Stimulated activated naive CD8-positive, alpha-beta T cell treated with anti-CD3 and anti-CD28 coated beads, Interleukin-15, amount 100 ng/mL, for 72 hours (primary cell): ENCODE results near the gene RAB7A.

Experiments used
- ATAC-seq: fragments of 150-1000 bp; cut with Tn5 transposase; 2 replicates; pipeline ENCODE4 v1.10.0; 2021; ENCODE audit warnings: mild to moderate bottlenecking, moderate library complexity
- DNase-seq, 2 donors: peaks; one replicate each; pipeline ENCODE4 v3.0.0; 2021 to 2022
- H3K27ac Mint-ChIP-seq, 2 donors: one replicate each; pipeline ENCODE4 v1.8.0; 2022; ENCODE audit warnings: mild to moderate bottlenecking in 2 of 2, mixed read lengths in 2 of 2, moderate library complexity in 2 of 2
- H3K27me3 Mint-ChIP-seq: one replicate; pipeline ENCODE4 v1.8.0; 2022; ENCODE audit warnings: mixed read lengths
- H3K4me1 Mint-ChIP-seq: one replicate; pipeline ENCODE4 v1.8.0; 2022; ENCODE audit warnings: mild to moderate bottlenecking, mixed read lengths
- H3K4me3 Mint-ChIP-seq, 2 donors: one replicate each; pipeline ENCODE4 v1.8.0; 2022; ENCODE audit warnings: mild to moderate bottlenecking in 2 of 2, mixed read lengths in 2 of 2, moderate library complexity in 1 of 2
- H3K9me3 Mint-ChIP-seq, 2 donors: one replicate each; pipeline ENCODE4 v1.8.0; 2022; ENCODE audit warnings: mixed read lengths in 2 of 2

RAB7A gene

DNA sequence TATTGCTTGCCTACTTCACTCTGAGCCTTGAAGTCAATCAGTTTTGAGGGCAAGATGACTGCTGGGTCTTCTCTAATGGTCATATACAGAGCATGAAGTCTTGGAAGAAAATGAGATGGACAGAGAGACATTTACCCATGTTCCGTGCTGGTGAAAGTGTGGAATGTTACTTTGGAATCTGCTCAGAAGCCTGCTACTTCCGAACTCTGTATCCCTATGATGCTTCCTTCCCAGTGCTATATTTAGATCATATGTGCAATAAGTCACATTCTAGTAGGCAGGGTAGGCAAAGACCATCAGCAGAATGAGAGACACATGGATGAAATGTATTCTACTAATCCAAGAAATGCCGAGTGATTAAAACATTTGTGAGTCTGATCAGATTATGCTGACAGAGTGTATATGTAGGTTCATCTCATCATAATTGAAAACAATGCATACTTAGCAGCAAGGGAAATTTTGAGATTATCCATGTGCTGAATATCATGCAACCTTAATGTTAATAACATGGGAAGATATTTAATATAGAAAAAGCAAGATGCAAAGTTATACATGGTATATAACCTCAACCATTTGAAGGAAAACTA is 60.5 kb downstream of the RAB7A start:
- H3K4me3 Mint-ChIP-seq: no peak overlapping the region
- peak overlapping the region in 1 of 2 donors; percentile 92 for H3K27ac Mint-ChIP-seq
- H3K4me1 Mint-ChIP-seq: peaks cover 99% of the 10 kb centered on the region
- DNase-seq (no peak), ATAC-seq (no peak)
- H3K27me3 Mint-ChIP-seq: no peaks in the 10 kb centered on the region
- H3K9me3 Mint-ChIP-seq: no peaks in the 10 kb centered on the region

DNA sequence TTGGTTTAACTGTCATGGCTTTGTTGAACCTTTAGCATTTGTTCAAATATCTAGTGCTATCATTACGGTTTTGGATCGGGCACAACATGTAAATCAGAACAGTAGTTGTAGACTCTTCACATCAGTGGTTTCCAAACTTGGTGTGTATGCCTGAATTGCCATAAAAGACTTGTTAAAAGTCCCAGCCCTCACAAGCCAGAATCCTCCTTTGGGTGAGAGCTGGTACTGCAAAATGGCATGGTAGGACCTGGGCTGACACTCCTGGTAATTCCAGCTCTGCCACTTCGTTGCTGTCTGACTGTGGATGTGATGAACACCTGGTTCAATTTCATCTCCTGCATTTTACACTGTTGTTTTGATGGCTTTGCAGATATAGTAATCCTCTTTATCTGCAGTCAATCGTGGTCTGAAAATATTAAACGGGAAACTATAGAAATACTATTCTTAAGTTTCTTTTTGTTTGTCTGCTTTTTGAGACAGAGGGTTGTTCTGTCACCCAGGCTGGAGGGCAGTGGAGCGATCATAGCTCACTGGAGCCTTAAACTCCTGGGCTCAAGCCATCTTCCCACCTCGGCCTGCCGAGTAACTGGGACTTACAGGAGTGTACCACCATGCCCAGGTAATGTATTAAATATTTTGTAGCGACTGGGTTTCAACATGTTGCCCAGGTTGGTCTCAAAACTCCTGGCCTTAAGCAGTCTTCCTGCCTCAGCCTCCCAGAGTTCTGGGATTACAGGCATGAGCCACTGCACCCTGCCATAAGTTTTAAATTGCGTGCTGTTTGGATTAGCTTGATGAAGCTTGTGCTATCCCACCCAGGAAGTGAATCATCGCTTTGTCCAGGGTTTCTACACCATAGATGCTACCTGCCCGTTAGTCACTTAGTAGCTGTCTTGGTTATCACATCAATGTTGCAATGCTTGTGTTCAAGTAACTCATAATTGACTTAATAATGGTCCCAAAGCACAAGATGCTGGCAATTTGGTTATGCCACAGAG is 61.6 kb downstream of the RAB7A start:
- peak; percentile 90 for ATAC-seq
- no peaks in the 10 kb centered on the region for H3K27me3 Mint-ChIP-seq
- peak overlapping the region; percentile 73 to 90 for H3K4me3 Mint-ChIP-seq
- peaks cover 99% of the 10 kb centered on the region for H3K4me1 Mint-ChIP-seq
- H3K27ac Mint-ChIP-seq: peak overlapping the region; percentile 100
- DNase-seq: peak; percentile 41 to 68
- no peaks in the 10 kb centered on the region for H3K9me3 Mint-ChIP-seq

DNA sequence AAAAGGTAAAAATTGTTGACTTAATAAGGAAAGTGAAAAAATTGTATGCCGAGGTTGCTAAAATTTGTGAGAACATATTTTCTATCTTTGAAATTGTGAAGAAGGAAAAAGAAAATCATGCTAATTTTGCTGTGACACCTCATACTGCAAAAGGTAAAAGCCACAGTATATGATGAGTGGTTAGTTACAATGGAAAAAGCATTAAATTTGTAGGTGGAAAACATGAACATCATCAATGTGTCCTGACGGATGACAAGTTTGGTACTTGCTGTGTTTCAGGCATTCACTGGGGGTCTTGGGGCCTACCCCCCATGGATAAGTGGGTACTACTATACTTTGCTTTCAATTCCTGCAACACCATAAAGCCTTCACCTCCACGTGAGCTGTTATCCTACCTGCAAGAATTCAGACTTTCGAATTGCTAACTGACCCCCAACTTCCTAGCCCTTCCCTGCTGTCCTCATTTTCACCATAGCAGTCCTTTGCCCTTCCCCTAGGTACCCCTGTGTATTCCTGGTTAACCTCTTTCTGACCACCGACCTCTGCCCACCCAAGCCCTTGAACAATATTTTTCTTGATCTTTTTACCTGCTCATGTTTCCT is 62.4 kb downstream of the RAB7A start:
- H3K4me3 Mint-ChIP-seq: peak overlapping the region; percentile 73 to 90
- DNase-seq (peak in 1 of 2 donors; percentile 20), ATAC-seq (peak; percentile 75)
- no peaks in the 10 kb centered on the region for H3K27me3 Mint-ChIP-seq
- peaks cover 99% of the 10 kb centered on the region for H3K4me1 Mint-ChIP-seq
- peak overlapping the region; percentile 100 for H3K27ac Mint-ChIP-seq
- H3K9me3 Mint-ChIP-seq: no peaks in the 10 kb centered on the region

DNA sequence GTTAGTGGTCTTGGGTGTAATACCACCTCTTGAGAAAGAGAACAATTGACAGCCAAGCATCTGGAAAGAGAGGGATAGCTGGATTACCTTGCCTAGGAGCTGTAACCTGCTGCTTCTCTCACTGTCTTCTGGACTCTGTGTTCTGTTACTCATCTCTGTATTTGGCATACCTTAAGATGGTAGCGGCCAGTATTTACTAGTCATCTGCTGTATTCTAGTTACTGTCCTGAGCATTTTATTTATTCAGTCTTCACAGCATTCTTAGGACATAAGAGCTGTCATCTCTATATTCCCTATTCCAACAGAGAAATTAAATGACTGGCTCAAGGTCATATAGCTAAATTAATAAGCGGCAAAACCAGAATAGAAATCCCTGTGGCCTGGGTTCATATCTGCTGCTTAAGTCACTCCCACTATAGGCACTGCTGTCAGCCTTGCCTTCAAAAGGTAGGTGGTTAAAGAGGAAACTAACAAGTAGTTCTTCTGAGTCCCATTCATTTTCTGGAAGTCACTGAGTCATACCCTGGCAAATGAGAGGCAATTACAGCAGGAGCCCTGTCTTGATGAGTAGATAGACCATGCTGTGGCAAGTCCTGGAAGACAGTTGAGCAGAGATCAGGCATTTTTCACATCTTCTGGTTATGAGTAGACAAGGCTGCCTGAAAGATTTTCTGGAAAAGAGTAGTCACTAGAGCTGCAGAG is 68.2 kb downstream of the RAB7A start:
- H3K4me1 Mint-ChIP-seq: peaks cover 96% of the 10 kb centered on the region

DNA sequence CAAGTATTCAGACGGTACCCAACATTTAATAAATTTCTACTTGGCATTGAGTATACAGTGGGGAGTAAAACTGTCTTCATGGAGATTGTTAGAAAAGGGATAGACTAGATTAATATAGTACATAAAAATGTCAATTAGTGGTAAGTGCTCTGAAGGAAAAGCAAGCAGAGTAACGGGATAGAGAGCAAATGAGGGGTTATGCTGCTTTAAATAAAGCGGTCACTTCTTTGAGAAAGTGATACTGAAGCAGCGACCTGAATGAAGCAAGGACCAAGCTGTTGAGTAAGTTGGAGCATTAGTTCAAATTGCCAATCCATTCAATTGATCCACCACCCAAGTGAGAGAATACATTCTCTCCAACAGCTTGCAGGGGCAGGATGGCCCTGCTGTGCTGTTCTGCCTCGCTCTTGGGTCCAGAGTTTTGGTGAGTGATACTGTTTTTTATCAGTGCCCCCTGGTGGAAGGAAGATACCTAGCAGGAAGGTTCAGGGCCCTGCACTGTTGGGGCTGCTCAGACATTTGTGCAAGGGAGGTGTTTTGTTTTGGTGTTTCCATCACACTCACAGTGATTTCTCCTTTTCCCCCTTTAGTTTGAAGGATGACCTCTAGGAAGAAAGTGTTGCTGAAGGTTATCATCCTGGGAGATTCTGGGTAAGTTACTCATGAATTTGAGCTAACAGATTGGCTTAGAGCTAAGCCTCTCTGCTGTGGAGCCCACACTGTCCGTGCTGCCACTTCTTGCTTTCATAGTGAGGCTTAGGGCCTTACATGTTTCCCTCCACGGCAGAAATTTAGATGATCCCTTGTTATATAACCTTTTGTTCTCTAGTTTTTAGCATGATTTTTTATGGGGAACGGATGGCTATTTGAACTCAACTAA is 69.0 kb downstream of the RAB7A start:
- no peaks in the 10 kb centered on the region for H3K9me3 Mint-ChIP-seq
- ATAC-seq (peak; percentile 85), DNase-seq (peak; percentile 72)
- no peaks in the 10 kb centered on the region for H3K27me3 Mint-ChIP-seq
- peak overlapping the region; percentile 65 to 93 for H3K27ac Mint-ChIP-seq
- peaks cover 96% of the 10 kb centered on the region for H3K4me1 Mint-ChIP-seq
- H3K4me3 Mint-ChIP-seq: peak overlapping the region; percentile 54 to 75

More for the DNA sequence above, 68.2 kb downstream of the RAB7A start:
- ATAC-seq: peak; percentile 85
- no peaks in the 10 kb centered on the region for H3K9me3 Mint-ChIP-seq
- H3K4me3 Mint-ChIP-seq: peak overlapping the region; percentile 54 to 75
- H3K27me3 Mint-ChIP-seq: no peaks in the 10 kb centered on the region
- H3K27ac Mint-ChIP-seq: peak overlapping the region; percentile 65 to 93
- DNase-seq: peak; percentile 37 to 65

DNA sequence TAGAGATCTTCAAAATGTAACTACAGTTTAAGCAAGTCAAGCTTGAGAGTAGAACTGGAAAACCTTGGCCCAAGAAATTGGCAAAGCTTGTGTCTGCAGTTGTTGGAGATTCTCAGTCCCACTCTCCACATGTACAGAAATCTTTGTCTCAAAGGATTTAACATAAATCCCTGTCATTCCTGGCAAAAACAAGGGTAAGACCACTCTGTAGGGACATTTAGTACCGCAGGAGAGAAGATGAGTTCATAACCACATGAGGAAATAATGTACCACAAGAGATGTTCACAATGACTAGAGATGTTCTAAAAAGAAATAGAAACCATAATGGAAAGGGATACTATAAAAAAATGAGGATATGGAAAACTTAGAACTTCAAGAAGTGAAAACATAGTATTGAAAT is 73.7 kb downstream of the RAB7A start:
- Mint-ChIP-seq H3K4me3 (peak overlapping the region; percentile 73 to 80), H3K27me3 (no peaks in the 10 kb centered on the region)

DNA sequence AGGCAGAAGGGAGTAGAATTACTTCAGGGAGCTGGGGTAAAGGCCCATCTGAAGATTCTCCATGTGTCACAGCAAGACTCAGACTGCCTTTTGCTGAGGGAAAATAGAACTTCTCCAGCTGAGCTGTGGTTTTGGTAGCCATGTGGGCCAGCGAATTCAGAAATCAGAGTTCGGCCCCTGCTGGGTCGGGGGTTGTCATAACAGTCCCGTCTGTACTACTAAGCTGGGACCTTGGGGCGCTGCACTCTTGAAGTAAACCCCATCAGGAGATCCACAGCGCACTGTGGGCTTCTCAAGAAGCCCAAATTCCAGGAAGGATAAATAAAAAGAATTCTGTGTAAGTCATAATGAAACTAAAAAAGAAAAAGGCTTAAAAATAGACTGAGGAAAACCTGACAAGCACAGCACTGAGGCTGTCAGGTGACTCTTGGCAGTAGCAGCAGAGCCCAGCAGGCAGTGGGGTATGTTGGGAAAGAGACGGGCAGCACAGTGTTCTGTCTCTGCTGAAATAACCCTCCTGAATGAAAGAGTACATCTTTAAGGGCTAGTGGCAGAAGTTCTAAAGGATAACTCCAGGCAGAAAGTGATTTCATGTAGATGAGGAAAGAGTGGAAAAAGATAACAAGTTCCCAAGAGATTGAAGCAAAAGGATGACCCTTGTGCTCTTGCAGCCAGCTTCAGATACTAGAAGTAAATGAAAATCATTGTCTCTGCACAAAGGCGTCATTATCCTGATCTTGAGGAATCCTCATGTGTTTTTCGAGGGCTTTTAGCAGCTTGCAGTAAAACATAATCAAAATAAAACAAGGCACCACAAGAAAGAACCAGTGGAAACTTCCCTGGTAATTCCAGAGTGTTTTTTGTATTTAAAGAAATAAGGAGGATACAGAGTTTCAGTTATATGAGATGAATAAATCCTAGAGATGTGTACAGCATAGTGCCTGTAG is 74.5 kb downstream of the RAB7A start:
- H3K9me3 Mint-ChIP-seq: no peaks in the 10 kb centered on the region
- H3K27ac Mint-ChIP-seq: peak overlapping the region; percentile 93 to 96
- peak overlapping the region; percentile 73 to 80 for H3K4me3 Mint-ChIP-seq
- peak; percentile 21 to 43 for DNase-seq
- peaks cover 96% of the 10 kb centered on the region for H3K4me1 Mint-ChIP-seq
- H3K27me3 Mint-ChIP-seq: no peaks in the 10 kb centered on the region
- ATAC-seq: peak; percentile 15

More for the DNA sequence above, 73.7 kb downstream of the RAB7A start:
- ATAC-seq (no peak), DNase-seq (no peak)
- Mint-ChIP-seq H3K4me1 (peaks cover 96% of the 10 kb centered on the region), H3K27ac (peak overlapping the region; percentile 93 to 96), H3K9me3 (no peaks in the 10 kb centered on the region)

DNA sequence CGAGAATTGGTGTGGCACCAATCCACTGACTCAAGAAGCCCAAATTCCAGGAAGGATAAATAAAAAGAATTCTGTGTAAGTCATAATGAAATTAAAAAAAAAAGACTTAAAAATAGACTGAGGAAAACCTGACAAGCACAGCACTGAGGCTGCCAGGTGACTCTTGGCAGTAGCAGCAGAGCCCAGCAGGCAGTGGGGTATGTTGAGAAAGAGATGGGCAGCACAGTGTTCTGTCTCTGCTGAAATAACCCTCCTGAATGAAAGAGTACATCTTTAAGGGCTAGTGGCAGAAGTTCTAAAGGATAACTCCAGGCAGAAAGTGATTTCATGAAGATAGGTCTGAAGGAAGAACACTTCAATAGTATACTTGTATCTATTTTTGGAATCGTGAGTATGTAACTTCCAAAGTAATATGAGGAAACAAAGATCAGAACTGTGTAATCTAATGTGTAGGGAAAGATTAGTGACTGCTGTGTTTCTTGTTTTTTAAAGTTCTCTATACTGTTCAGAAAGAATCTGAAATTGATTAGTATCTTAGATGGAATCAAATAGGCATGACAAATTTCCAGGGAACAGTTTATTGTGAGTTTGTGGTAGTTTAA is 75.9 kb downstream of the RAB7A start:
- ATAC-seq (no peak), DNase-seq (no peak)
- Mint-ChIP-seq H3K27me3 (no peaks in the 10 kb centered on the region), H3K4me1 (peaks cover 100% of the 10 kb centered on the region), H3K4me3 (peak overlapping the region; percentile 57 to 73), H3K9me3 (no peaks in the 10 kb centered on the region), H3K27ac (peak overlapping the region; percentile 70 to 83)

DNA sequence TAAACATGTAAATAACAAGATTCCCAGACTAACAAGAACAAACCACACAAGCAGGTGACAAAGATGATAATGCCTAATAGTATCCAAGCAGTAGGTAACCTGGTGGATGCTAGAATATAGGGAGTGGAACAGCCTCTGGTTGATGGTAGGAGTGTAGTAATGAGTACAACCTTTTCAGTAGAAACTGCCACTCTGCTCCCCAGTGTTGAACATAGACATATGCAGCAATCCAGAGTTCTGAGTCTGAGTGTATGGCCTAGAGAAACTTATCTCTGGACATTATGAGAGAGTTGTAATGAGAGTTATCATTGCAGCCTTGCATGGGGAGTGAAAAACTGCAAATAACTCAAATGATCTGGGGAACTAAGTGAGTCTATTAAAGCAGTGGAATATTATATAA is 77.3 kb downstream of the RAB7A start:
- Mint-ChIP-seq H3K9me3 (no peaks in the 10 kb centered on the region), H3K4me3 (peak overlapping the region; percentile 74 to 79), H3K27ac (peak overlapping the region; percentile 91 to 95), H3K4me1 (peaks cover 100% of the 10 kb centered on the region), H3K27me3 (no peaks in the 10 kb centered on the region)
- DNase-seq: peak in 1 of 2 donors; percentile 15
- ATAC-seq: peak; percentile 29

DNA sequence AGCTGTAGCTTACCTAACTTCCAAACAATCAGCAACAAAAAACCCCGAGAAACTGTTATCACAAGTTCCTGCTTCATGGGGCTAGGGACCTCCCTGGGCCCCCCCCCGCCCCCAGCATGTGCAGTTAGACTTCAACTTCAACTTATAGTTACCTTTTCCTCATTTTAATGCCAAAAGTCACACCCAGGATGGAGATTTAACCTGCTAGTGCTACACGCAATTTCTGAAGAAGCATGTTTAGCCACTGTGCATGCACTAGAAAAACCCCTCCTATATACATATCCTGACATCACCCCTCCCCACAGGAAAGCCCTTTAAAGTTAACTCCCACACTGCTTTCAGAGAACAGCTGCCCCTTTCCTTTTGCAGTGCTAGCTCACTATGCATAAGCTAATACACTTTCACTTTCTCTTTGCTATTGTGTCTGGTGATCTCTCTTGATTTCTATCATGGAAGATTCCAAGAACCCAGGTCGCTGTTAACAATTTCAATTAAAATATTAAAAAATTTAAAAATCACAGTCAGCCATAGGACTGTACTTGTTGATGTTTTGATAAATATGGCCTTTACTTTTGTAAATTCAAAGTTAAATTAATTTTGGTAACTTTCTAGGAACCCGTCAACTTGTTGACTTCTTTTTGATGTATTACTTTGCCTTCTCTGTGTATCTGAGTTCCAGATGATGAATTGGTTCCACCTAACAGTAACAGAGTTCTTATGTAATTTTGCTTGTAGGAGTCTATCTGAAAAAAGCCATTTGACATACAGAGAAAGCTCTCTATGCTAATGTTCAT is 78.2 kb downstream of the RAB7A start:
- H3K4me3 Mint-ChIP-seq: peak overlapping the region; percentile 74 to 79
- DNase-seq (peak; percentile 71 to 83), ATAC-seq (peak; percentile 96)
- no peaks in the 10 kb centered on the region for H3K9me3 Mint-ChIP-seq
- peak overlapping the region; percentile 91 to 95 for H3K27ac Mint-ChIP-seq
- H3K4me1 Mint-ChIP-seq: peaks cover 99% of the 10 kb centered on the region
- no peaks in the 10 kb centered on the region for H3K27me3 Mint-ChIP-seq

DNA sequence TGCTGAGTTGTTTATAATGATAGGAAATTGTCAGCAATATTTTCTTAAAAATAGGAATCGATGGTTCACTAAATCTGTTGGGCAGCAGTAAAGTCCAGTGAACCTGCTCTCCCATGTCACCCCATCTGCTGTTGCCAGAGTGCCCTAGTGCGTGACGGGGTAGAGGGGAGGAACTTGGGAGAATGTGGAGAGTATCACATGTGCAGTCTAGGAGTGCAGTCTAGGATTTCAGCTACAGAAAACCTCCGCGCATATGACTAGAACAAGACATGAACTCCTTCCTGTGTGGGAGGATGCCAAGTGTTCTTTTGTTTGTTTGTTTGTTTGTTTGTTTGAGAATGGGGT is 78.8 kb downstream of the RAB7A start:
- peaks cover 97% of the 10 kb centered on the region for H3K4me1 Mint-ChIP-seq
- DNase-seq (no peak), ATAC-seq (no peak)

DNA sequence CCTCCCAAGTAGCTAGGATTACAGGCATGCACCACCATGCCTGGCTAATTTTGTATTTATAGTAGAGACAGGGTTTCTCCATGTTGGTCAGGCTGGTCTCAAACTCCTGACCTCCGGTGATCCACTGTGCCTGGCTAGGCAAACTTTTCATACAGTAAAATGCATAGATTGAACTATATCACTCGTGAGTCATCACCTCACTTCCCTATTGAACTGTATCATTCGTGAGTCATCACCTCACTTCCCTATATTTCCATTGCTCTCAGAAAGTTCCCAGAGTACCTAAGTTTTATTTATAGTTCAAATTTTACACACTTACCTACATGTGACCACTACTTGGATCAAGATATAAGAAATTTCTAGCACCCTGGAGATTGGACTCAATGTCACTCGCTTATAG is 79.8 kb downstream of the RAB7A start:
- no peaks in the 10 kb centered on the region for H3K27me3 Mint-ChIP-seq
- no peaks in the 10 kb centered on the region for H3K9me3 Mint-ChIP-seq
- peak overlapping the region; percentile 77 to 81 for H3K27ac Mint-ChIP-seq
- peaks cover 87% of the 10 kb centered on the region for H3K4me1 Mint-ChIP-seq
- DNase-seq (no peak), ATAC-seq (no peak)
- H3K4me3 Mint-ChIP-seq: peak overlapping the region; percentile 30 to 66

More for the DNA sequence above, 78.8 kb downstream of the RAB7A start:
- Mint-ChIP-seq H3K27ac (peak overlapping the region; percentile 77 to 81), H3K27me3 (no peaks in the 10 kb centered on the region), H3K4me3 (peak overlapping the region; percentile 51 to 66), H3K9me3 (no peaks in the 10 kb centered on the region)
